Osteoblast (primary cell): Measurements from ENCODE around the gene CARD10. TPM values are rescaled to one million over a fixed set of nuclear protein-coding genes. Genes with fewer than 3 reads are reported as not detected.

Experiments used
- DNase-seq: peaks from one replicate; pipeline ENCODE4 v3.0.0; 2011; ENCODE audit warnings: low spot score, mixed read lengths; ENCODE audit not compliant: insufficient read length; ENCODE audit errors: missing footprints
- H2AFZ ChIP-seq: 2 replicates; pipeline ENCODE4 v1.6.0; 2011; ENCODE audit warnings: mild to moderate bottlenecking, low read length
- H3K27ac ChIP-seq: 2 replicates; pipeline ENCODE4 v1.5.1; 2011; ENCODE audit warnings: mild to moderate bottlenecking, low read depth, low read length, moderate library complexity
- H3K27me3 ChIP-seq: 2 replicates; pipeline ENCODE4 v1.6.0; 2012; ENCODE audit warnings: mild to moderate bottlenecking, control low read depth, inconsistent platforms, low read length, moderate library complexity; ENCODE audit not compliant: insufficient read depth
- H3K36me3 ChIP-seq: 2 replicates; pipeline ENCODE4 v1.5.1; 2011; ENCODE audit warnings: mild to moderate bottlenecking, low read length, control low read depth, moderate library complexity; ENCODE audit not compliant: insufficient read depth
- H3K4me1 ChIP-seq: 2 replicates; pipeline ENCODE4 v1.5.1; 2011; ENCODE audit warnings: mild to moderate bottlenecking, low read length, control low read depth, moderate library complexity; ENCODE audit not compliant: insufficient read depth
- H3K4me2 ChIP-seq: 2 replicates; pipeline ENCODE4 v1.6.0; 2011; ENCODE audit warnings: mild to moderate bottlenecking, low read length; ENCODE audit not compliant: insufficient read depth
- H3K4me3 ChIP-seq: fragments of 200-600 bp; sonication (generic); 3 replicates; pipeline ENCODE4 v1.5.1; 2012; ENCODE audit warnings: mild to moderate bottlenecking, low read length, inconsistent platforms; ENCODE audit not compliant: insufficient read depth
- H3K79me2 ChIP-seq: 2 replicates; pipeline ENCODE4 v1.6.0; 2012; ENCODE audit warnings: mild to moderate bottlenecking, low read length, control low read depth, inconsistent platforms; ENCODE audit not compliant: insufficient read depth
- H3K9me3 ChIP-seq: 2 replicates; pipeline ENCODE4 v1.5.1; 2011; ENCODE audit warnings: low read depth, low read length, control low read depth
- H4K20me1 ChIP-seq: 2 replicates; pipeline ENCODE4 v1.6.0; 2012; ENCODE audit warnings: mild to moderate bottlenecking, low read length, control low read depth; ENCODE audit not compliant: insufficient read depth
- CTCF ChIP-seq: IDR thresholded peaks from 2 replicates; pipeline ENCODE4 v1.5.1; 2011; ENCODE audit warnings: mild to moderate bottlenecking, low read depth, low read length, moderate library complexity; ENCODE audit errors: extremely low read depth
- total RNA-seq: library from RNA; depleted of rRNA; stranded (reverse); fragments of >200 nt; gene quantifications from 2 replicates; pipeline ENCODE4 v1.2.3, GENCODE V29; 2012

CARD10 gene
- total RNA-seq, 1 donor = 11.9 TPM

- Histone ChIP-seq H3K36me3 (peaks cover 62% of the 10 kb centered on the region), H3K4me1 (peaks cover 13% of the 10 kb centered on the region), H3K27me3 (no peaks in the 10 kb centered on the region), H3K4me2 (no peak overlapping the region), H4K20me1 (peaks cover 9% of the 10 kb centered on the region), H3K9me3 (no peaks in the 10 kb centered on the region), H2AFZ (no peak overlapping the region), H3K79me2 (no peaks in the 10 kb centered on the region), H3K4me3 (no peak overlapping the region), H3K27ac (no peak overlapping the region)
- TF ChIP-seq CTCF = no peak
- DNase-seq = peak; percentile 78
These were observed 16.0 kb downstream of the CARD10 start for GRCh38 chr22:37503183-37503683.

- H3K27me3 ChIP-seq = no peaks in the 10 kb centered on the region
- DNase-seq = no peak
- H3K4me3 ChIP-seq = no peak overlapping the region
- no peak overlapping the region for H2AFZ ChIP-seq
- H3K36me3 ChIP-seq = peaks cover 60% of the 10 kb centered on the region
- no peak overlapping the region for H3K4me2 ChIP-seq
- H3K9me3 ChIP-seq = no peaks in the 10 kb centered on the region
- peaks cover 15% of the 10 kb centered on the region for H3K4me1 ChIP-seq
- TF ChIP-seq CTCF = no peak
- no peaks in the 10 kb centered on the region for H3K79me2 ChIP-seq
- H3K27ac ChIP-seq = peak overlapping the region; percentile 56
- H4K20me1 ChIP-seq = peaks cover 6% of the 10 kb centered on the region
These were observed 16.7 kb downstream of the CARD10 start for GRCh38 chr22:37502342-37503182.

GRCh38 chr22:37501610-37502341 lies 17.4 kb downstream of the CARD10 start:
- TF ChIP-seq CTCF = no peak
- H3K4me2 ChIP-seq = no peak overlapping the region
- H3K36me3 ChIP-seq = peaks cover 52% of the 10 kb centered on the region
- H3K79me2 ChIP-seq = no peaks in the 10 kb centered on the region
- peaks cover 6% of the 10 kb centered on the region for H4K20me1 ChIP-seq
- H3K27me3 ChIP-seq = no peaks in the 10 kb centered on the region
- no peak overlapping the region for H3K4me3 ChIP-seq
- H3K4me1 ChIP-seq = peaks cover 21% of the 10 kb centered on the region
- peak; percentile 99 for DNase-seq
- H2AFZ ChIP-seq = no peak overlapping the region
- H3K27ac ChIP-seq = peak overlapping the region; percentile 56
- H3K9me3 ChIP-seq = no peaks in the 10 kb centered on the region
